Activated B cell treated with CpG ODN at 0.5 μM for 24 hours (primary cell): Measurements from ENCODE around the gene ARPIN. TPM values are rescaled to one million over a fixed set of nuclear protein-coding genes. Genes with fewer than 3 reads are reported as not detected.
A peak's percentile ranks its signal among the peaks of the same experiment; 100 is the strongest.
"Not testable (repeated sequence)": the region's sequence is repeated elsewhere in the genome, so short reads cannot be mapped to it uniquely, and the experiment has no call there.

ENCODE experiments used
- ATAC-seq: fragments of 200-7000 bp; cut with Tn5 transposase; one replicate; pipeline ENCODE4 v1.10.0; 2021; ENCODE audit warnings: low read depth, mild to moderate bottlenecking, moderate library complexity
- CTCF ChIA-PET: fragments of 350-600 bp; sonication (Branson Sonifier 250); formaldehyde crosslinking; loops from one replicate; lab custom pipeline; 2021; ENCODE audit warnings: antibody characterized with exemption; lab: Charles Lee
- POLR2A ChIA-PET: fragments of 350-600 bp; sonication (Branson Sonifier 250); formaldehyde crosslinking; loops from one replicate; lab custom pipeline; 2021; ENCODE audit warnings: antibody characterized with exemption; lab: Charles Lee
- DNase-seq: peaks from one replicate; pipeline ENCODE4 v3.0.0; 2022
- H3K27ac Mint-ChIP-seq: one replicate; pipeline ENCODE4 v1.8.0; 2020; ENCODE audit warnings: mixed read lengths
- H3K27me3 Mint-ChIP-seq: one replicate; pipeline ENCODE4 v1.8.0; 2021; ENCODE audit warnings: mixed read lengths
- H3K36me3 Mint-ChIP-seq: one replicate; pipeline ENCODE4 v1.8.0; 2021; ENCODE audit warnings: low read depth, mixed read lengths
- H3K4me1 Mint-ChIP-seq: one replicate; pipeline ENCODE4 v1.8.0; 2021; ENCODE audit warnings: mixed read lengths
- H3K4me3 Mint-ChIP-seq: one replicate; pipeline ENCODE4 v1.8.0; 2020; ENCODE audit warnings: mild to moderate bottlenecking, mixed read lengths
- H3K9me3 Mint-ChIP-seq: one replicate; pipeline ENCODE4 v1.8.0; 2020; ENCODE audit warnings: mixed read lengths
- CTCF ChIP-seq: fragments of 200-600 bp; IDR thresholded peaks from one replicate; pipeline ENCODE4 v1.8.0; 2022; ENCODE audit warnings: antibody characterized with exemption, mild to moderate bottlenecking
- intact Hi-C: fragments of 100-400 bp; cut with micrococcal nuclease; formaldehyde crosslinking; loops from one replicate; pipeline ENCODE4 v1.15.1; 2024
- total RNA-seq: library from RNA; stranded (reverse); gene quantifications from 2 replicates; pipeline ENCODE4 v1.2.3, GENCODE V29; 2022

Gene ARPIN
- total RNA-seq: not detected in 2 replicates

GRCh38 chr15:89912674-89913396 lies at the start of gene ARPIN:
ARPIN (minus strand) TSS chr15:89912952; CDS start chr15:89912835, 117 bp downstream.
- intact Hi-C loops: no loop called here
- ChIA-PET CTCF (interaction anchor here (0.9 to 1.6 kb wide), 3 partner anchors 38 to 159 kb away, joined by 3 to 5 read pairs (median 3); no protein-coding TSS in a partner anchor), POLR2A (no interaction called here)
- no peak for TF ChIP-seq CTCF
- H3K9me3 Mint-ChIP-seq: no peaks in the 10 kb centered on the region
- DNase-seq (peak; percentile 24), ATAC-seq (peak; percentile 54)
- H3K4me3 Mint-ChIP-seq: peak within 1 kb of the TSS; percentile 70
- peaks cover 5% of the 10 kb centered on the region for H3K4me1 Mint-ChIP-seq
- H3K36me3 Mint-ChIP-seq: no peaks in the 10 kb centered on the region
- peaks cover 37% of the 10 kb centered on the region for H3K27me3 Mint-ChIP-seq
- H3K27ac Mint-ChIP-seq: no peak within 1 kb of the TSS

- Mint-ChIP-seq H3K4me3 (no peak overlapping the region), H3K36me3 (no peaks in the 10 kb centered on the region), H3K27ac (no peak overlapping the region), H3K9me3 (no peaks in the 10 kb centered on the region), H3K27me3 (peaks cover 3% of the 10 kb centered on the region), H3K4me1 (no peaks in the 10 kb centered on the region)
- ChIA-PET CTCF (no interaction called here), POLR2A (interaction anchor here (0.6 kb wide), 1 partner anchor 162 kb away, joined by 4 read pairs; no protein-coding TSS in a partner anchor)
- no peak for DNase-seq
- intact Hi-C loops: no loop called here
- ATAC-seq: no peak
- no peak for TF ChIP-seq CTCF
Observed at GRCh38 chr15:89958107-89958805, 45.5 kb upstream of the ARPIN start.

GRCh38 chr15:89955449-89955998 lies 42.8 kb upstream of the ARPIN start:
- H3K9me3 Mint-ChIP-seq, DNase-seq, POLR2A ChIA-PET, H3K27ac Mint-ChIP-seq, intact Hi-C loops, CTCF ChIA-PET, H3K36me3 Mint-ChIP-seq, H3K4me1 Mint-ChIP-seq, H3K4me3 Mint-ChIP-seq, H3K27me3 Mint-ChIP-seq, ATAC-seq: not testable (repeated sequence)

GRCh38 chr15:89954541-89954940 lies 41.8 kb upstream of the ARPIN start:
- Mint-ChIP-seq H3K9me3 (no peaks in the 10 kb centered on the region), H3K36me3 (no peaks in the 10 kb centered on the region), H3K27ac (no peak overlapping the region), H3K27me3 (peaks cover 3% of the 10 kb centered on the region), H3K4me3 (no peak overlapping the region), H3K4me1 (no peaks in the 10 kb centered on the region)
- ChIA-PET POLR2A (no interaction called here), CTCF (no interaction called here)
- no peak for TF ChIP-seq CTCF
- DNase-seq (no peak), ATAC-seq (no peak)
- intact Hi-C loops: no loop called here

- DNase-seq (no peak), ATAC-seq (no peak)
- Mint-ChIP-seq H3K36me3 (no peaks in the 10 kb centered on the region), H3K4me3 (no peak overlapping the region), H3K27ac (no peak overlapping the region), H3K27me3 (no peaks in the 10 kb centered on the region), H3K4me1 (no peaks in the 10 kb centered on the region), H3K9me3 (no peaks in the 10 kb centered on the region)
- TF ChIP-seq CTCF: no peak
- ChIA-PET CTCF (no interaction called here), POLR2A (interaction anchor here (0.7 kb wide), 1 partner anchor 111 kb away, joined by 3 read pairs; no protein-coding TSS in a partner anchor)
- intact Hi-C loops: no loop called here
Observed at GRCh38 chr15:89948796-89949195, 36.0 kb upstream of the ARPIN start.
